ENCODE results near the gene CRYZL1.
"Not testable (repeated sequence)": the region's sequence is repeated elsewhere in the genome, so short reads cannot be mapped to it uniquely, and the experiment has no call there.

The CRYZL1 gene

GRCh38 chr21:33622253-33622652 is 19.3 kb downstream of the CRYZL1 start:
- no peak for DNase-seq

- no peak for DNase-seq
Observed at GRCh38 chr21:33619726-33620125, 21.8 kb downstream of the CRYZL1 start.

GRCh38 chr21:33618407-33618806 is 23.1 kb downstream of the CRYZL1 start:
- no peak for DNase-seq

- not testable (repeated sequence) for DNase-seq
Observed at GRCh38 chr21:33617565-33617964, 24.0 kb downstream of the CRYZL1 start.

GRCh38 chr21:33611006-33611744 is 30.4 kb downstream of the CRYZL1 start:
- DNase-seq: no peak

GRCh38 chr21:33608559-33608958 is 33.0 kb downstream of the CRYZL1 start:
- DNase-seq: no peak

GRCh38 chr21:33598051-33598450 is 43.5 kb downstream of the CRYZL1 start:
- DNase-seq: no peak

- DNase-seq: peak; percentile 29 to 93 (median 80)
Observed at GRCh38 chr21:33588485-33589335, 52.8 kb downstream of the CRYZL1 start, which contains the start of gene DONSON. TSS of gene DONSON (minus strand) at chr21:33588684. CDS start at chr21:33588641, 43 bp downstream.

- DNase-seq: peak in 4 of 14 donors; percentile 18 to 61 (median 44)
Observed at GRCh38 chr21:33587792-33588484, 53.6 kb downstream of the CRYZL1 start.

- DNase-seq: no peak
Observed at GRCh38 chr21:33586927-33587326, 54.6 kb downstream of the CRYZL1 start.

GRCh38 chr21:33584455-33584854 is 57.1 kb downstream of the CRYZL1 start:
- DNase-seq: no peak

- DNase-seq: no peak
Observed at GRCh38 chr21:33578959-33579542, 62.5 kb downstream of the CRYZL1 start.

GRCh38 chr21:33578214-33578613 is 63.3 kb downstream of the CRYZL1 start:
- no peak for DNase-seq

- not testable (repeated sequence) for DNase-seq
Observed at GRCh38 chr21:33576741-33577141, 64.8 kb downstream of the CRYZL1 start.

- no peak for DNase-seq
Observed at GRCh38 chr21:33572350-33572749, 69.2 kb downstream of the CRYZL1 start.

- no peak for DNase-seq
Observed at GRCh38 chr21:33569991-33570390, 71.5 kb downstream of the CRYZL1 start.

- no peak for DNase-seq
Observed at GRCh38 chr21:33568448-33568847, 73.1 kb downstream of the CRYZL1 start.

- no peak for DNase-seq
Observed at GRCh38 chr21:33567914-33568313, 73.6 kb downstream of the CRYZL1 start.

- DNase-seq: no peak
Observed at GRCh38 chr21:33566514-33566913, 75.0 kb downstream of the CRYZL1 start.

- no peak for DNase-seq
Observed at GRCh38 chr21:33562389-33562788, 79.2 kb downstream of the CRYZL1 start.

GRCh38 chr21:33561373-33561772 is 80.2 kb downstream of the CRYZL1 start:
- no peak for DNase-seq

- DNase-seq: no peak
Observed at GRCh38 chr21:33560965-33561364, 80.6 kb downstream of the CRYZL1 start.

GRCh38 chr21:33559813-33560212 is 81.7 kb downstream of the CRYZL1 start:
- DNase-seq: no peak

All from C1 segment of cervical spinal cord (tissue), 14 donors.